ENCODE measurements around the gene PPP1R9B. TPM values are rescaled to one million over a fixed set of nuclear protein-coding genes. Genes with fewer than 3 reads are reported as not detected.

Gene PPP1R9B
- total RNA-seq, 3 donors from 2014 or later (not counting 1 experiment from before 2014, with no cell fraction given) = 124 to 162 (median 135) TPM

DNA sequence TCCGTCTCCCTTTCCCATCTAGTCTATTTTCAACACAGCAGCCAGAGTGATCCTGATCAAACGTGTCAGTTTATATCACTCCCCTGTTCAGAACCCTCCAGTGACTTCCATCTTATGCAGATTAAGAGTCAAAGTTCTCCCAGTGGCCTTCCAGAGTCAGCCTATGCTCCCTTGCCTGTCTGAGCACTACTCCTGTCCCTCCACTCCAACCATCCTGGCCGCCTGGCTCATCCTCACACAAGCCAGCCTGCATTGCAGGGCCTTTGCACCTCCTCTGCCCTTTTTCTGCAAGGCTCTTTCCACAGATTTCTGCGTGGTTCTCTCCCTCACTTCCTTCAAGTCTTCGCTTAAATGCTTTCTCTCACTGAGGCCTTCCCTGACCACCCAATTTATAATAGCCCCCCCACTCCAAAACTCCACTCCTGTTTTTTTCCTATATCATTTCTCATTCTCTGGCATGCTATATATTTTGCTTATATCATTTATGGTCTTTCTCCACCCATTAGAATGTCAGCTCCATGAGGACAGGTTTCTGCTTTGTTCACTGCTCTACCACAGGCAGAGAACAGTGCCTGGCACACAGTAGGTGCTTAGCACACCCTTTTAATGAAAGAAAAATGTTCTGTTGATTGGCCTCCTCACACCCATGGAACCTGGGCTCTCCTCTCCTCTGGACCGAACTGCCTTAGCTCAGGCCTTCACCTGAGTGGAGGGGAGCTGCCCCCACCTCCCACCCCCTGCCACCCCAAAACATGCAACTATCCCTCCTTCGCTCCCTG lies 29.8 kb downstream of the PPP1R9B start:
- Mint-ChIP-seq H3K4me1 (peaks cover 6% of the 10 kb centered on the region in 2 donors), H3K9me3 (no peaks in the 10 kb centered on the region), H3K4me3 (no peak overlapping the region), H3K27me3 (ENCODE audit: low read depth in 2 of 2) (peaks cover 37 to 43% of the 10 kb centered on the region in 2 donors), H3K36me3 (no peaks in the 10 kb centered on the region), H3K27ac (no peak overlapping the region)
- 84% methylated on average over 7 of the region's 7 CpGs for WGBS (ENCODE audit: insufficient coverage)
- no peak overlapping the region for H3K4me3 ChIP-seq (ENCODE audit: low read length)
- no peak for TF ChIP-seq CTCF (IDR thresholded peaks at IDR 0.05)
- H3K9me3 ChIP-seq (ENCODE audit: control insufficient read depth, insufficient read depth, low read length) = no peaks in the 10 kb centered on the region
- H3K27me3 ChIP-seq (ENCODE audit: control insufficient read depth, insufficient read depth, low read length) = peaks cover 10% of the 10 kb centered on the region
- no peaks in the 10 kb centered on the region for H3K36me3 ChIP-seq (ENCODE audit: control insufficient read depth, insufficient read depth, low read length)
- no peak for DNase-seq
- intact Hi-C loops (cut with micrococcal nuclease) = loop anchor here (10.0 kb wide), 1 partner anchor 174 kb away; no protein-coding TSS in a partner anchor
- peaks cover 11% of the 10 kb centered on the region for H3K4me1 ChIP-seq (ENCODE audit: control insufficient read depth, insufficient read depth, low read length)
- ATAC-seq = no peak
- no peak overlapping the region for H3K27ac ChIP-seq (ENCODE audit: low read length)

DNA sequence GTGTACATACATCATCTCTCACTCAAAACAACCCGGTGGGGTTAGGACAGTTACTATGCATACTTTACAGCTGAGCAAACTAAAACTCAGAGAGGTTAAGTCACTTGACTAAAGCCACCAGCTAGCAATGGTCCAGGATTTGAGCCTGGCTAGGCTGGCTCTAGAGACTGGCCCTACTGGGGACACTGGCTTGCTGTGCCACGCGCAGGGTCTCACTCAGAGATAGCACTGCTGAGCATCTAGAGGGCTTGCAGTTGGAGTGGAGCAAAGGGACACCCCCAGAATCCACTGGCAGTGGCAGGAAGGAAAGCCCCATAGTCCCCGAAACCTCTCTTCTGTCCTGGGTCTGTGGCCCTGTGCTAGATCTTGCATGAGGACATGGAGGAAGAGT lies 31.7 kb downstream of the PPP1R9B start:
- H3K4me1 ChIP-seq (ENCODE audit: control insufficient read depth, insufficient read depth, low read length) = peaks cover 11% of the 10 kb centered on the region
- H3K27ac ChIP-seq (ENCODE audit: low read length) = no peak overlapping the region
- DNase-seq (no peak), ATAC-seq (no peak)
- intact Hi-C loops (cut with micrococcal nuclease) = no loop called here
- TF ChIP-seq CTCF (IDR thresholded peaks at IDR 0.05) = no peak
- no peaks in the 10 kb centered on the region for H3K9me3 ChIP-seq (ENCODE audit: control insufficient read depth, insufficient read depth, low read length)
- H3K9me3 Mint-ChIP-seq = no peaks in the 10 kb centered on the region
- H3K4me3 Mint-ChIP-seq = no peak overlapping the region
- H3K4me3 ChIP-seq (ENCODE audit: low read length) = no peak overlapping the region
- WGBS (ENCODE audit: insufficient coverage) = 91% methylated on average over 4 of the region's 4 CpGs
- H3K36me3 Mint-ChIP-seq = no peaks in the 10 kb centered on the region
- H3K27ac Mint-ChIP-seq = no peak overlapping the region
- H3K4me1 Mint-ChIP-seq = peaks cover 12 to 14% of the 10 kb centered on the region in 2 donors
- peaks cover 48 to 53% of the 10 kb centered on the region in 2 donors for H3K27me3 Mint-ChIP-seq (ENCODE audit: low read depth in 2 of 2)
- peaks cover 11% of the 10 kb centered on the region for H3K27me3 ChIP-seq (ENCODE audit: control insufficient read depth, insufficient read depth, low read length)
- no peaks in the 10 kb centered on the region for H3K36me3 ChIP-seq (ENCODE audit: control insufficient read depth, insufficient read depth, low read length)

DNA sequence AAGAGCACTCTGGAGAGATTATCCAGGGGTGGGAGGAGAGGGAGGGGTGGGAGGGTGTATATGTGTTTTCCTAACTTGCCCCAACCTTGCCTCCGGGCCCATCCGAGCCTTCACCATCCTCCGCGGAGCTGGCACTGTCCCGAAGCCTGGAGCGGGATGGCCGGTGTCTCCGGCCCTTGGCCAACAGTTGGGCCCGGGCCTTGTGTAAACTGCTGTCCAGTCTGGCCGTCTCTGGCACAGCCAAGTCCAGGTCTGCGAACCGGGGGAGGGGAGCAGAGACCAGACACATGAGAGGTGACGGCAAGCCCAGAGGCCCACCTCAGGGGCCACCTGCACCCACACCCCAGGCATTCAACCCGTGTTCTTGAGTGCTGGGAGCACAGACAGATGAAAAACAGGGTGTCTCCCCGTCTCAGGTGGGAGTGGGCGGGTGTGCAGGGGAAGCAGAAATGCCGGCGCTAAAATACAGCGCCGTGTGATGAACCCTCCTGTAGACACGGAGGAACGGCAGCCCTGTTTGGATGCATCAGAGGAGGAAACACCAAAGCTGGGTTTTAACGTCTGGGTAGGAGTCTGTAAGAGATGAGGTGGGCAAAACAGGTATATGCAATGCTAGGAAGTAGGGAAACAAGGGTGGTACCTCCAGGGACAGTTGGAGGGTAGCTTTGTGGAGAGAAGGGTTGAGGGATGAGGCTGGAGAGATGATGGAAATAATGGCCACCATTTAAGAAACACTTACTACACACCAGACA lies 32.2 kb downstream of the PPP1R9B start:
- Mint-ChIP-seq H3K4me1 (peaks cover 12 to 14% of the 10 kb centered on the region in 2 donors), H3K9me3 (no peaks in the 10 kb centered on the region), H3K36me3 (no peaks in the 10 kb centered on the region), H3K27me3 (ENCODE audit: low read depth in 2 of 2) (peaks cover 48 to 53% of the 10 kb centered on the region in 2 donors), H3K27ac (no peak overlapping the region), H3K4me3 (no peak overlapping the region)
- WGBS (ENCODE audit: insufficient coverage) = 91% methylated on average over 22 of the region's 23 CpGs
- Histone ChIP-seq H3K27ac (ENCODE audit: low read length) (no peak overlapping the region), H3K4me1 (ENCODE audit: control insufficient read depth, insufficient read depth, low read length) (peaks cover 11% of the 10 kb centered on the region), H3K36me3 (ENCODE audit: control insufficient read depth, insufficient read depth, low read length) (no peaks in the 10 kb centered on the region), H3K9me3 (ENCODE audit: control insufficient read depth, insufficient read depth, low read length) (no peaks in the 10 kb centered on the region), H3K4me3 (ENCODE audit: low read length) (no peak overlapping the region), H3K27me3 (ENCODE audit: control insufficient read depth, insufficient read depth, low read length) (peaks cover 11% of the 10 kb centered on the region)
- no peak for TF ChIP-seq CTCF (IDR thresholded peaks at IDR 0.05)
- ATAC-seq (no peak), DNase-seq (no peak)
- intact Hi-C loops (cut with micrococcal nuclease) = no loop called here
